Activated naive CD4-positive, alpha-beta T cell treated with Interleukin-2 at 50 U/mL for 16 hours (primary cell): ENCODE measurements around the gene MAP4K4.

Experiments
- DNase-seq: peaks from one replicate; pipeline ENCODE4 v3.0.0-alpha.2; 2020

Gene MAP4K4

DNA sequence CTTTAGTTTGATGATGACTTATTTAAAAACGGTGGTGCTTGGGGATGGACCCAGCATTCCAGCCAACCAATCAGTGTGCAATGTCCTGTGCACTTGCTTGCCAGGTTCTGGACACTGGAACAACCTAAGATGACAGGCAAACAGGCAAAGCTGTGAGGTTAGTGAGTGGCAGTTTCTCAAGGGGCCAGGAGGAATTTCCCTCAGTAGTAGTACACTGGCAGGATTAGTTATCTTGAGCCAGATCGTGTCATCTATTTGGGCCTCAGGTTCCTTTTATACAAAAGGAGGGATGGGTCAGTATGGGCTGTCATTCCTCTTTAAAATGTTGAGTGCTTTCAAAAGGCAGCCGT lies 26.6 kb downstream of the MAP4K4 start:
- no peak for DNase-seq

DNA sequence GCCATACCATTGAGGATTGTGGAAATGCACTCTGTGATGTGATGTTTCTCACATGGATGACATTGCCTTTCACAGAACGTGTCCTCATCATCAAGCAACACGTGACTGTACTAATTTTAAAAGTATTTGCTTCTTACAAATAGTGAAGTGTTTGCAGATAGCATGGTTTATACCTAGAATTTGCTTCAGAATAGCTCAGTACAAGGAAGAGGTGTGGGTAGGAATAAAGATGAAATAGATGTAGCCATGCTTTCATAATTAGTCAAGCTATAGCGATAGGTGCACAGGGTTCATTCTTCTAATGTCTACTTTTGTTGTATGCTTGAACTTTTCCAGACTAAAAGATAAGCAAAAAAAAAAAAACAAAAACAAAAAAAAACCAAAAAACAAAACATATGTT lies 27.5 kb downstream of the MAP4K4 start:
- no peak for DNase-seq

DNA sequence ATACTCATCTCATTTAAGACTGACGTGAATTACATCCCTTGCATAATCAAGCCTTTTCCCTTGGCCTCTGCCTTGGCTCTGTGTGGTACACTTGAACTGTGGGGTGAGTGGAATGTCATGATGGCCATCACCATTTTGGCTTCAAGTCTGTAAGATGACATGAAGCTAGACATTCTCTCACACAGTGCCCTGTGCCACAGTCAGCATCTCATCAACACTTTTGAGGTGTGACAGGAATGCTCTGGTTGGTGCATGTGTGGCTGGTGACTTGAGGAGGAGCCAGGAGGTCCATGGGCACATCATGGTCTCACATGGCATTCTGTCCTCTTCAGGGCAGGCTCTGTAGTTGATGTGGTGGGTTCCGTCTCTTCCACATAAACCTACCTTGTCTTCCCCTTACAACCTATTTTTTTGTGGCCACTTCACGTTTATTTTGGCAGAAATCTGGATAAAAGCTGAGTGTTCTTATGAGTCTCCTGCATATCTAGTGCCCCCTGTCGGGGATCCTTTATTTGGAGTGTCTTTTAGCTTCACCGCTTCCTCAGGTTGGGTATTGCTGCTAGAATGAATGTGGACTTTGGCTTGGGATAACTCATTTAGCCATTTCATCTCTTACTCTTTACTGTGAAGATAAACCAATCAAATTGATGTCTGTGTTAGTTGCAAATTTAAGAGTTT lies 28.1 kb downstream of the MAP4K4 start:
- no peak for DNase-seq

DNA sequence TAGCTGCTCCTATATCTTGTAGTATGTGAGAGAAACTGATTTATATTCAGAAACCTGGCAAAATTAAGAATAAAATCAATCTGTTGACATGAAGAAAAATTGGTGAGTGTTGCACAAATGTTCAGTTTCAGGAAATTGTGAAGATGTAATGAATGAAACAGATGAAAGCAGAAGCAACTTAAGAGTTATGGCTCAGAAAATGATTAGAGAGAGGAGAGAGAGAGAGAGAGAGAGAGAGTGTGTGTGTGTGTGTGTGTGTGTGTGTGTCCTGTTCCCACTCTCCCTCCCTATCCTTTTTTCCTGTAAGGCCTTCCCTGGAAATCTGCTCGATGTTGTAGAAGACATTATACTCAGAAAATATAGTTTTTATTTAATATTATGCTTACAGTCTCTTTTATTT lies 31.4 kb downstream of the MAP4K4 start:
- no peak for DNase-seq

DNA sequence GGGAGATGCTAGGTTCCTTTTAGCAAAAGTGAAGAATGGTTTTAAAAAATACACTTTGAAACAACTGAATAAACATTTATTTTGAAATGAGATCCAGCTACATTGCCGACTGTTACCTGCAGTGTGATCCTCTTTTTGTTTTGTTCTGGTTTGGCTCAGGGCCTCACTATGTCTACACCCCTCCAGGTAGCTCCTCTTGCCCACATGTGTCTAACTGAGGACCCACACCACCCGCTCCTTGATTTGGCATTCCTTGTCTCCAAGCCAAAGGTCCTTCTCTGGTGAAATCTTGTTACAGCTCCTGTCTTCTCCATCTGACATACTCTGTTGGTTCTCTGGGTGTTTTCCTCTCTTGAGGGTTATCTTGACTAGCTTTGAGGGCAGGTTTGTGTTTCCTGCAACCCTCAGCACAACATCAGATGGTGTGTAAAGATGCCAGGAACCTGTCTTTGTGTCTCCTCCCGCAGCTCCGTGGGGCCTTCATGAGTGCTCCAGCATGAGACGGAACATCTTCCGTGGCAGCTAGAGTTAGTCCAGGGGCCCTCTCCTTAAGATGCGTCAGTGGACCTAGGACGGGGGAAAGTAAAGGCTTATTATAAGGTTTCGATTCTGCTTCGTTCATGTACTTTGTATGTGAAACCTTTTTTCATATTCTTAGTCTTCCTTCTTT lies 32.1 kb downstream of the MAP4K4 start:
- DNase-seq, result peak; percentile 26

DNA sequence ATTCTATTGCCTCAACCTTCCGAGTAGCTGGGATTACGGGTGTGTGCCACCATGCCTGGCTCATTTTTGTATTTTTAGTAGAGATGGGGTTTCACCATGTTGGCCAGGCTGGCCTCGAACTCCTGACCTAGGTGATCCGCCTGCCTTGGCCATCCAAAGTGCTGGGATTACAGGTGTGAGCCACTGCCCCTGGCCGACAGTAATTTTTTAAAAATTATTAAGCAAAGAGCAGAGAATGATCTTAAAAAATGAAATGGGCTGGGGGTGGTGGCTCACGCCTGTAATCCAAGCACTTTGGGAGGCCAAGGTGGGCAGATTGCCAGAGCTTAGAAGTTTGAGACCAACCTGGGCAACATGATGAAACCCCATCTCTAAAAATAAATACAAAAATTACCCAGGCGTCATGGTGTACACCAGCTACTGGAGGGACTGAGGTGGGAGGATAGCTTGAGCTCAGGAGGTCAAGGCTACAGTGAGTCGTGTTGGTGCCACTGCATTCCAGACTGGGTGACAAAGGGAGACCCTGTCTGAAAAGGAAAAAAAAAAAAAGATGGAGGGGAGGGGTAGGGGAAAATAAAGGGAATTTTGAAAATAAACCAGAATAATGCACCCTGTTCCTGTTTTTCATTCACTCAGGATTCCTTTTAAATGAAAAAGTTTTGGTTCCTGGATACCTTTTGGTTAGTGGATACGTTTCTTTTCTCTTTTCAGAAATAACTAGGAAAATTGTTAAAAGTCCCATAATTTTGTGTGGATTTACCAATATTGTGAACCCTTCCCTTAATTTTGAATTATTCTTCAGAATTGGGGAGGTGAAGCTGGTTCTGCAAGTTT lies 33.9 kb downstream of the MAP4K4 start:
- DNase-seq, result no peak

DNA sequence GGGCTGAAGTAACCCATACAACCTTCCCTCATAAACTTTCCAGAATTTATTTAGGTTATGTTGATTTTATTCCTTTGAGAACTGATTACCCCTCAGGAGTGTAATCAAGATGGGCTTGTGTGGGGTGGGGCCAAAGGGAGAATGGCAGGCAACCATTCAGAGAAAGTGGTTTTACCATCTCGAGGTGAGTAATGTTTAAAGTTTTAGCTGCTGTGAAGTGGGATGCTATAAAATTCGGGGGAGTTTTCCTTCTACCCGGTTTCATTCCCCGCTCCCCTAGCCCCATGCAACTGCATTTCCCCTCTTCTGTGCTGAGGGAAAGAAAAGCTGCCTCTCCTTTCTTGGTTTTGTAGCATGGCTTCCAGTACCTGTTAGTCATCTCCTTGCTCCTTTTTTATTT lies 34.7 kb downstream of the MAP4K4 start:
- DNase-seq, result no peak

DNA sequence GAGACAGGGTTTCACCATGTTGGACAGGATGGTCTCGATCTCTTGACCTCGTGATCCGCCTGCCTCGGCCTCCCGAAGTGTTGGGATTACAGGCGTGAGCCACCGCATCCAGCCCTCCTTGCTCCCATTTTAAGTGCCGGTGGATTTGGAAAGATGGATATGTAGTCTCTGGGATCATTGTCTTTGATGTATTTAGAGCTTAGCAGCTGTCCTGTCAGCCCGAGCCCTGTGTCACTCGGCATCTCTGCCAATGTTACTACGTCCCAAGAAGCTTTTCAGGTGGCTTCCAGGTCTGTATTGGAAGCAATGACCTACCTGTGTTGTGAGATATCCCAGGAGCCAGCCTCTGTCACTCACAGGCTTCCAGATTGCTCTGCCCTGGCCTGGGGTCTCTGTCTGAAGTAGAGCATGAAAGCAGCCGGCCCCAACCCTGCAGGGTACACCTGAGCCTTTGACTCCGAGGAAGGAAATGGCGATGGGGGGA lies 35.3 kb downstream of the MAP4K4 start:
- DNase-seq, result no peak

DNA sequence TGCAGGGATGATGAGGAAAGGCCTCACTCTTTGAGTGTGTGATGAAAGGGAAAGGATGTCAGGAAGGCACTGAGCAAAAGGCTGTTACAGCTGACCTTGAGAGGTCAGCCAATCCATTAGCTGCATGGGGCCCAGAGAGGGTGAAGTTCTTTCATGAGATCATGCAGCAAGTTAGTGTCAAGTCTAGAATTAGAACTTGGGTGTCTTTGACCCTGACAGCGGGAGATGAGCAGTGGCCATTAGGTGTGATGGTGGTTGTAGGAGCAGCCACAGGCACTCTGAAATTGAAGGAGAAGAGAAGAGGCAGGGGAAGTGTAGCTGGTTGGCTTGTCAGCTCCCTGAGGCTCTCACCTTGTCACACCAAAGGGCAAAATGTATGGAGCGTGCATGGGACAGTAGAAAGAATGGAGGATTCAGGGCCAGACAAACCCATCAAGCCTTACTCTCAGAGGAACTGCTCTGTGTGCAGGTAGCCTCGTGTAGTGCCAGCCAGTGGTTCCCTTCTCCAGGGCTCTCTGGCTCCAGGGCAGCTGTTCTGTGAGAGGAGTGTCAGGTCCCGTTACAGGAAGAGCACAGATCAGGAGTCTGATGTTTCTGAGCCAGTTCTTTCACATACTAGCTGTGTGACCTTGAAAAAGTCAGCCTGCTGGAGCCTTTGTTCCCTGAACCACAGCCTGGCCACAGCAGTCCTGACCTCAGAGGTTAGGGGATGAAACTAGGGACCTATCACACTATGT lies 35.9 kb downstream of the MAP4K4 start:
- DNase-seq, result no peak

DNA sequence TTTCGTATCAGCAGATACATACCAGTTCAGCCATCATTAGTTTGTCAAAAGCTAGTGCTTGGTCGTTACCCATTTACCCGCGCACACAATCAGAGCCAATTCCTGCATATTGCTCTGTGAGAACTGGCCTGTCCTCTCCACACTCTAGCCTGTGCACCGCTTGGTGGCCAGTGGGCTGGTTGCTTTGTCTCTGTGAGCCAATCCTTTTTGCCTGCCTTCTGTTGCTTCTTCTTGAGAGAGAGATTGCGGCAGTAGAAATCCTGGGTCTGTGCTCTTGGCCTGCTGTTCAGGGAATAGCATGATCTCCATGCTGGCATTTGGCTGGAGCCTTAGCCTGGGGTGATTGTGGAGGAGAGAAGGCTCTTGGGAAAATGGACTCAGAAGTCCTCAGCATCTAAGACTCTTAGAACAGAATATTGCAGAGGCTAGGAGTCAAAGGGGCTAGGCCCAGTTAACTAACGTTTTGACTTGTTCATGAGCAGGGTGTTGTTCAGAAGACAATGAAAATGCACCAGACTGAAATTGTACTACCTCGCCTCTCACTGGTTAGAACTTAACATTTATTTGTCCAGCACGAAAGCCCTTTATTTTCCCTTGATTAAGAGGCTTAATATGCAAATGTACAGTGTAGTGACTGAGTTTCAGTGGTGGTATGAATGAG lies 37.1 kb downstream of the MAP4K4 start:
- no peak for DNase-seq

DNA sequence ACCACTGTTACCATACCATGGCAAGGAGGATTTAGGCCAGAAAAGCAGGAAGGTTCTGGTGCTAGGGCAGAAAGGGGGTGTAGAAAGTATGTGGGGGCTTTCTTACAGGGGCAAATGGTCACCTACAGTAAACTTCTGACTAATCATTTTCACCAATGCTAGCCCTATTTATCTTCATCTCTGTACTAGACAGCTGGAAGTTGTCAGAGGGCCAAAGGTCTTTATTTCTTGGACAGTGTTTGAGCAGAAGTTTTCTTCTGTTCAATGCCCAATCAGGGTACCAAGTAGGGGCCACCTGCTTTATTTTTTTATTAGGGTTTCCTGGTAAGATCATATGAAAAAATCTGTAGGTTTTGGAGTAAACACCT lies 37.6 kb downstream of the MAP4K4 start:
- DNase-seq, result no peak

DNA sequence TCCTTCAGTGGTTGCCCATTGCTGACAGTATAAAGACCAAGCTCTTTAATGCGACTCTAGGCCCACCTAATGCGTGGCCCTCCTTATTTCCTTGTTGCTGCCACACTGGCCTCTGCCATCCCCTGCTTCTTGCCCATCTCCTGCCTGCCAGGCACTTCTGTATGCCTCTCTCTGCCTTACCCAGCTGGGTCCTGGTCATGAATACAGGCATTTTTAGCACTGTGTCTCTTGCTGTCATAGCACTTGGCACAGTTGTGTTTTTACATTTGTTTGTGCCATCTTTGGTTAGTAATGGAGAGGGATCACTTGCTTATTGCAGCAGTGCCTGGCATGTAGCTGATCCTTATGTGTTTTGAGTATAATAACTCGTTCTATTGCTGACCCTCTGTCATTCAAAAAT lies 38.7 kb downstream of the MAP4K4 start:
- DNase-seq, result no peak

DNA sequence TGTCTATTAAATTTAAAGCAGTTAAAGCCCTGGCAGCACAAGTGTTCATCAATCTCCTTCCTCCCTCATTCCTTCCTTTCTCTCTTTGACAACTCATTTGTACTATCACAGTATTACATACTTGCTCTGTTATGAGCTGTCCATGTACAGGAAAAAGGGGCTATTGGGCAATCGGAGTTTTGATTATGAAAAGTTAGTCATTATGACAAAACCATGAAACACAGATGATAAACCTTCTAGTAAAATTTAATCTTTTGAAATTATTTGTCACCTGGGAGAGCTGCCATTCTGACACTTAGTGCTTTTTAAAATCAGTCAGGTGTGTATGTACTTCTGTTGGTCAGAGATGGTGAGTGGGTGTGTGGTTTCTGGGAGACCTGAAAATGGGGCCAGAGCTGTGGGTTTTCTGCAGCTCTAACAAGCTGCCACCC lies 39.4 kb downstream of the MAP4K4 start:
- DNase-seq, result peak; percentile 47

DNA sequence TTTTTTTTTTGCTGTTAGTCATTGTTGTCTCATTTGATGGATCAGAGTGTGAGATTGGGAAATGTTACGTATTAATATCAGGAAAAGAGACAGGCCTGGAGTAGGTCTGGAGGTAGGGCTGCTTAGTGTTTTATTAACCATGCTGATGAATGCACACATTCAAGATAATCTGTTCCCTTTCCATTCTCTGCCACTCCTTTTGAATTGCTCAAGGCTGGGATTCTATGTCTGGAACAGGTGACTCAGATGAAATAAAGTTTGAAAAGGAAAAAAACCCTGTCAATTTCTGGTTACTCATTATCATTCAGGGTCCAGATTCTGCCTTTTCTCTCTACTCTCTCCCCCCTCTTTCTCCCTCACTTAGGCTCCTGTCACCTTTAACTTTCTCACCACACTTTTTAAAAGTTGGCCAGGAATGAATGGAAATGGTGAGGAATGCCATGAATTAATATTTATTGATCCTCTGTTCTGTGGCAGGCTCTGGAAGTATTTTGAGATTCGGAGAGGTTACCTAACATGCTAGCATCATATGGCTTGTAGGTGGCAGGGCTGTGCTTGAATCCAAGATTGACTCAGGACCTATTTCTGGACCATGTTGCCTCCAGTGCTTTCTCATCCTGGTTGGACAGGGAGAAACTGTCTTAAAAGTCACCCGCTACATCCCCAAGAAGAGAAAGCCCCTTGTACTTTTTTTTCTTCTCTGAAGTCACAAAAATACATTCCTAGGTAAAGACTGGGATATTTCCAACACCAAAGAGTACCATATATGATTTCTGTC lies 40.2 kb downstream of the MAP4K4 start:
- DNase-seq, result no peak

DNA sequence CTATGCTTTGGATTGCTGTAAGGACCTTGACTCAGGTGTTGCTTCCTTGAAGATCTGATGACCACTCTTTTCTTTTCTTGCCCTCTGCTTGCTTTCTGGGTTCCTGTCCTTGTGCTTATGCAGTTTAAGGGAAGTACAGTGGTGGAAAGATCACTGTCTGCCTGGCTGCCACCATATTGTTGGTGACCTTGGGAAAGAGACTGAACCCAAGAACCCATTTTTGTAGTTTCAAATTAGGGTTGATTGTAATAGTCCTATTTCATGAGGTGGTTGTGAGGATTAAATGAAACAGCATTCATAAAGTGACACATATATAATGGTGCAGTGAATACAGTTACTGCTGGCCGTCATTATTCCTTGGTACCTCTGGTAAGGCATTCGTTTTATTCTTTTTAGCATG lies 41.1 kb downstream of the MAP4K4 start:
- no peak for DNase-seq

DNA sequence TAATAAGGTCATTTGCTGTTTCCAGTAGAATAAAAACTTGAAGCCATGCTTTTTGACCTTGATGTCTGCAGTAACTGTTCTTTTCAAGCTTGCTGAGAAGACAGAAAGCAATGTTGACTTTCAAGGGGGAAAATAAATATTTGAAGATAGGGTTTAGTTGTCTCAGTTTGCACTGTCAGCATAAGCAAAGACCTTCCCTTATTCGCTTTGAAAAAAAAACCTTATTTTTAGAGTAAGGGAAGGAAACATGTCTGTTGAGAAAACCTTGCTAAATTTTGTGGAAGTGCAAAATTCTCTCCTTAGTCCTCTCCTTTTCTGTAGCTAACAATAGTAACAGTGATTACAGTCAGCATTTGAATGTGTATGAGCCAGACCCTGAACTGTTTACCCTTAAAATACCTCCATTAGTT lies 43.1 kb downstream of the MAP4K4 start:
- DNase-seq, result no peak

DNA sequence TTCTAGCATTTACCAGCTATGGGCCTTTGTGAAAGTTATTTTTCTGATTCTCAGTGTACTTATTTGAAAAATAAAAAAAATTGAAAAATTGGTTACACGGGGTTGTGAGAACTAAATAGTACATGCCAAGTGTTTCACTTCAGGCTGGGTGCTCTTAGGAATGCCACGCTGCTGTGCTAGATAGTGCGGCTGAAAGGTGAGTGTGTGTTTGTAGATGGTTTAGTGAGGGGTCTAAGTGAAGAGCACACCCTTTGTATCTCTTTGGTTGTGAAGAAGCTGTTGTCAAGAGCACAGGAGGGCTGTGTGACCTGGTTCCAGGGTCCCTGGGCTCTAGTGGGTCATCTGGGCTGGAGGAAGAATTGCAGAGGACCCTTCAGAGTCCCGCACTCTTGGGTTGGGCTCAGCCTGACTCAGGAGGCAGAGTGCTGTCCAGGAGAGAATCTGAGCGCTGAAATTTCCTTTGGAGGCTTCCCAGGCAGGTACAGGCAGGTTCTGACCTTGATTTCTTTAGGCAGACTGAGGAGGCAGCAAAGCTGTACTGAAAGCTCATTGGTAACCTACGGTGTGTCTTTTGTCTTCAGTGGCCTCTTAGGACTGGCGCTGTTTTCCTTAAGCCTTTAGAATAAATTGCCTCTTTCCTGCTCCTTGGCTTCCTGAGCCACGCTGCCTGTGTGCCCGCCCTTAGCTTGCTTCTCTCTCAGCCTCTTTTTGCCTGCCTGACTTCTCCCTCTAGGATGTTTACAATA lies 44.4 kb downstream of the MAP4K4 start:
- DNase-seq, result no peak

DNA sequence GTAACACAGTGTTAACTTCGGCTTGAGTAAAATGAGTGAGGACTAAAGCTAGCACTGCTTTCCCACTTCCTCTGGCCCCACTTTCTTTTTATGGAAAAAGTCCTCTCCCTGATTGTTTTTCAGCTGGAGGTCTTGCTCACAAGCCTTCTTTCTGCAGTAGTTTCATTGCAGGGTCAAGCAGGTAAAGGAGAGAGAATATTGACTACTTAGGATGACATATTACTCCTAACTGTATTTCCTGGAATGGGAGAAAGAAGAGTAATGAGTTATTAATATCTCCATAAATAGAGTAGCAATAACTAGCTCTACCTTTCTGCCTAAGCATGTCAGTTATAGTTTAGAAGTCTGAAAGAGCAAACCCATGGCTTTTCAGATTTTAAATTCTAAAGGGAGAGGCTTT lies 45.0 kb downstream of the MAP4K4 start:
- no peak for DNase-seq

DNA sequence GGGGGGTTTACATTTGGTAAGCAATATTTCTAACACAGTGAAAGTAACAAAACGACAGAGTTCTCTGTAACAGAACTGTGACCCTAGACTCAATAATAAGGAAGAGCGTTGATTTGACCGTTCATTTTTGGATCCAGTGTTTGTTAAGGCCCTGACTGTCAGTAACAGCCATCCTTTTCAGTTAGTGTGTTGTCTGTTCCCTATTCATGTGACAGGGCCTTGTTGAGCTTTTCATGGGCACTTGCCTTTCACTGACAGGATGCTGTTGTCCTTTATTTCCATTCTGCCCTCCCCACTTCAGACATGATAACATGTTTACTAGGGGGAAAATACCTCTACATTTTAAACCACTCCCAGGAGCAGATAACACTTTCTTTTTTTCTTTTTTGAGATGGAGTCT lies 45.8 kb downstream of the MAP4K4 start:
- DNase-seq, result no peak

DNA sequence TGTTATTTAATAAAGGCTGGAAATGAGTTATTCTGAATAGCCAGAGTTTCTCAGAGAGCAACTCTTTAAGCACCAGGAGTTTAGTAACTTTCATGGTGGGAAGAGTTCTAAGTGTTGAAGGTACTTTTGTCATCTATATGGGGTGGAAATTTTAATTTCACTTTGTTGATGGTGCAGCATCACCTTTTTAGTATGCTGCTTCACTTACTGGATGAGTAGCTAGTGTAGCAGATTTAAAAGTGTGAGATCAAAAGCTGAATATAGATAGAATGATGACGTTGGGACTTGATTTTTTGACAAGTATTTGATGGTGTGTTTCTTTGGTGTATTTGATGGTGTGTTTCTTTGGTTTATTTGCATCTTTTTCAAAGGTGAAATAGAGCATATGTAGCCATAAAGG lies 47.3 kb downstream of the MAP4K4 start:
- no peak for DNase-seq
